ENCODE results near the gene GRAMD2A.

- TF ChIP-seq CTCF (IDR thresholded peaks at IDR 0.05) (no peak), ZFX (IDR thresholded peaks at IDR 0.05; ENCODE audit: borderline replicate concordance) (no peak)
Observed at GRCh38 chr15:72193836-72194396, 3.7 kb downstream of the GRAMD2A start.

Data from 22Rv1 (cell line).